Neuron (in vitro differentiated cells): ENCODE data around the gene PKP4.

ENCODE experiments used
- H2AFZ ChIP-seq: one replicate; pipeline ENCODE4 v1.6.1; 2013; ENCODE audit warnings: low read depth, mild to moderate bottlenecking, inconsistent platforms, low read length, moderate library complexity
- H3K27me3 ChIP-seq: one replicate; pipeline ENCODE4 v1.6.1; 2013; ENCODE audit warnings: low read length; ENCODE audit not compliant: insufficient read depth
- H3K36me3 ChIP-seq: one replicate; pipeline ENCODE4 v1.6.1; 2013; ENCODE audit warnings: low read length; ENCODE audit not compliant: insufficient read depth
- H3K4me1 ChIP-seq: one replicate; pipeline ENCODE4 v1.6.1; 2013; ENCODE audit warnings: low read length; ENCODE audit not compliant: insufficient read depth
- H3K4me3 ChIP-seq: 2 replicates; pipeline ENCODE4 v1.5.1; 2013; ENCODE audit warnings: mild to moderate bottlenecking, low read length, moderate library complexity
- H3K9me3 ChIP-seq: one replicate; pipeline ENCODE4 v1.6.1; 2013; ENCODE audit warnings: low read length

The PKP4 gene

GRCh38 chr2:158497486-158497885 lies 40.7 kb downstream of the PKP4 start:
- no peaks in the 10 kb centered on the region for H3K27me3 ChIP-seq
- H2AFZ ChIP-seq, result no peak overlapping the region
- H3K9me3 ChIP-seq, result no peaks in the 10 kb centered on the region
- H3K4me3 ChIP-seq, result no peak overlapping the region
- H3K36me3 ChIP-seq, result no peaks in the 10 kb centered on the region
- no peaks in the 10 kb centered on the region for H3K4me1 ChIP-seq

- no peak overlapping the region for H3K4me3 ChIP-seq
- no peaks in the 10 kb centered on the region for H3K27me3 ChIP-seq
- no peaks in the 10 kb centered on the region for H3K4me1 ChIP-seq
- H3K9me3 ChIP-seq, result no peaks in the 10 kb centered on the region
- H2AFZ ChIP-seq, result no peak overlapping the region
- H3K36me3 ChIP-seq, result no peaks in the 10 kb centered on the region
These were observed 41.4 kb downstream of the PKP4 start for GRCh38 chr2:158498043-158498748.

- Histone ChIP-seq H3K27me3 (no peaks in the 10 kb centered on the region), H3K36me3 (no peaks in the 10 kb centered on the region), H3K4me3 (no peak overlapping the region), H3K9me3 (no peaks in the 10 kb centered on the region), H2AFZ (no peak overlapping the region), H3K4me1 (no peaks in the 10 kb centered on the region)
These were observed 42.0 kb downstream of the PKP4 start for GRCh38 chr2:158498749-158499136.

GRCh38 chr2:158499383-158499782 lies 42.6 kb downstream of the PKP4 start:
- Histone ChIP-seq H3K9me3 (no peaks in the 10 kb centered on the region), H3K4me3 (no peak overlapping the region), H3K36me3 (no peaks in the 10 kb centered on the region), H2AFZ (no peak overlapping the region), H3K4me1 (no peaks in the 10 kb centered on the region), H3K27me3 (no peaks in the 10 kb centered on the region)

- H2AFZ ChIP-seq, result no peak overlapping the region
- no peaks in the 10 kb centered on the region for H3K27me3 ChIP-seq
- H3K36me3 ChIP-seq, result no peaks in the 10 kb centered on the region
- no peaks in the 10 kb centered on the region for H3K4me1 ChIP-seq
- no peaks in the 10 kb centered on the region for H3K9me3 ChIP-seq
- H3K4me3 ChIP-seq, result no peak overlapping the region
These were observed 43.6 kb downstream of the PKP4 start for GRCh38 chr2:158500333-158500732.

GRCh38 chr2:158501301-158501700 lies 44.5 kb downstream of the PKP4 start:
- Histone ChIP-seq H3K4me1 (no peaks in the 10 kb centered on the region), H3K36me3 (no peaks in the 10 kb centered on the region), H3K27me3 (no peaks in the 10 kb centered on the region), H2AFZ (no peak overlapping the region), H3K9me3 (no peaks in the 10 kb centered on the region), H3K4me3 (no peak overlapping the region)

GRCh38 chr2:158502974-158503373 lies 46.2 kb downstream of the PKP4 start:
- Histone ChIP-seq H3K4me1 (no peaks in the 10 kb centered on the region), H3K27me3 (no peaks in the 10 kb centered on the region), H3K9me3 (no peaks in the 10 kb centered on the region), H2AFZ (no peak overlapping the region), H3K36me3 (no peaks in the 10 kb centered on the region), H3K4me3 (no peak overlapping the region)

GRCh38 chr2:158504088-158504487 lies 47.3 kb downstream of the PKP4 start:
- no peaks in the 10 kb centered on the region for H3K36me3 ChIP-seq
- H3K27me3 ChIP-seq, result no peaks in the 10 kb centered on the region
- H3K4me1 ChIP-seq, result no peaks in the 10 kb centered on the region
- H3K4me3 ChIP-seq, result no peak overlapping the region
- no peaks in the 10 kb centered on the region for H3K9me3 ChIP-seq
- H2AFZ ChIP-seq, result no peak overlapping the region

GRCh38 chr2:158505448-158505934 lies 48.7 kb downstream of the PKP4 start:
- H2AFZ ChIP-seq, result no peak overlapping the region
- H3K9me3 ChIP-seq, result no peaks in the 10 kb centered on the region
- H3K27me3 ChIP-seq, result no peaks in the 10 kb centered on the region
- H3K4me3 ChIP-seq, result no peak overlapping the region
- H3K36me3 ChIP-seq, result no peaks in the 10 kb centered on the region
- no peaks in the 10 kb centered on the region for H3K4me1 ChIP-seq

GRCh38 chr2:158507141-158507540 lies 50.4 kb downstream of the PKP4 start:
- H3K27me3 ChIP-seq, result no peaks in the 10 kb centered on the region
- H2AFZ ChIP-seq, result no peak overlapping the region
- no peaks in the 10 kb centered on the region for H3K36me3 ChIP-seq
- peaks cover 1% of the 10 kb centered on the region for H3K9me3 ChIP-seq
- H3K4me1 ChIP-seq, result no peaks in the 10 kb centered on the region
- no peak overlapping the region for H3K4me3 ChIP-seq

GRCh38 chr2:158507679-158508078 lies 50.9 kb downstream of the PKP4 start:
- no peaks in the 10 kb centered on the region for H3K4me1 ChIP-seq
- no peak overlapping the region for H3K4me3 ChIP-seq
- no peak overlapping the region for H2AFZ ChIP-seq
- no peaks in the 10 kb centered on the region for H3K27me3 ChIP-seq
- H3K9me3 ChIP-seq, result peaks cover 1% of the 10 kb centered on the region
- H3K36me3 ChIP-seq, result no peaks in the 10 kb centered on the region

GRCh38 chr2:158509928-158510797 lies 53.4 kb downstream of the PKP4 start:
- Histone ChIP-seq H3K27me3 (no peaks in the 10 kb centered on the region), H3K4me1 (no peaks in the 10 kb centered on the region), H2AFZ (no peak overlapping the region), H3K4me3 (no peak overlapping the region), H3K36me3 (no peaks in the 10 kb centered on the region), H3K9me3 (peaks cover 1% of the 10 kb centered on the region)

- no peaks in the 10 kb centered on the region for H3K4me1 ChIP-seq
- H3K36me3 ChIP-seq, result no peaks in the 10 kb centered on the region
- H3K27me3 ChIP-seq, result no peaks in the 10 kb centered on the region
- H3K9me3 ChIP-seq, result peaks cover 1% of the 10 kb centered on the region
- no peak overlapping the region for H2AFZ ChIP-seq
- H3K4me3 ChIP-seq, result no peak overlapping the region
These were observed 54.1 kb downstream of the PKP4 start for GRCh38 chr2:158510887-158511286.
